GM19452 (cell line): Measurements from ENCODE around the gene CNTNAP4.

Experiments used
- ATAC-seq: cut with Tn5 transposase; IDR thresholded peaks from one replicate; pipeline ENCODE4 v1.9.1; 2021; ENCODE audit not compliant: unreplicated experiment

Gene CNTNAP4

DNA sequence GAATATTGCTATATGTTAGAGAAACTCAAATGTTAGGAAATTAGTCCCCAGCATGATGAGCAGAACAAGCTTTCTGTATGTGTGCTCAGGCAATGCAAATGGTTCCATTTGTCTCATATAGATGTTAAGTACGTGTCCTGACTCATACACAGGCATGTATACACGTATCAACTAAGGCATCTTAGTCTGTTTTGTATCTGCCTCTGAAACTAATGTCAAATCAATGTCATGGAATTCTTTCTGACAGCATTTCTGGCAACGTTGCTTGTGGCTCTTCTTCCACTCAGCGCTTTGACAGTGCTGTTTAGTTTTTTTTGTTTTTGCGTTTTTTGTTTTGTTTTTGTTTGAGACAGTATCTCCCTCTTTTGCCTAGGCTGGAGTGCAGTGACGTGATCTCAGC lies 111.9 kb downstream of the CNTNAP4 start:
- ATAC-seq: no peak

GRCh38 chr16:76390476-76390875 lies 113.3 kb downstream of the CNTNAP4 start:
- ATAC-seq: no peak

GRCh38 chr16:76396977-76397376 lies 119.8 kb downstream of the CNTNAP4 start:
- ATAC-seq: no peak

DNA sequence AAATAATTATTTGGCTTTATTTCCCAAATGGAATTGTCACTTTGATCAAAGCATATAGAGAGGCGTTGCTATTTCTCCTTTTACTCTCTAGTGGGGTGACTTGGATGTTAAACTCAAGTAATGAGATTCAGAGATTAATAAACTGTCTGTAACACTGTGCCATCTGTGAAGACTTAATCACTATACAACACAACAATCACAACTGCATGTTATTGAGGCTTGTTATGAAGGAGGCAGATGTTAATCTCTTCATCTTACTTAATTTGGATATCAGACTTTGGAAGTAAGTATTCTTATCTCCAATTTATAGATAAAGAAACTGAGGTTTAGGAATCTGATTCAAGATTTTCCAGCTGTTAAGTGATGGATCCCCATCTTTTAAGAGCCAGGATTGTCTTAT lies 132.5 kb downstream of the CNTNAP4 start:
- ATAC-seq: no peak

GRCh38 chr16:76421571-76421970 lies 144.4 kb downstream of the CNTNAP4 start:
- no peak for ATAC-seq

GRCh38 chr16:76428858-76429257 lies 151.7 kb downstream of the CNTNAP4 start:
- no peak for ATAC-seq

- ATAC-seq: no peak
These were observed 164.2 kb downstream of the CNTNAP4 start for GRCh38 chr16:76441391-76441790.

DNA sequence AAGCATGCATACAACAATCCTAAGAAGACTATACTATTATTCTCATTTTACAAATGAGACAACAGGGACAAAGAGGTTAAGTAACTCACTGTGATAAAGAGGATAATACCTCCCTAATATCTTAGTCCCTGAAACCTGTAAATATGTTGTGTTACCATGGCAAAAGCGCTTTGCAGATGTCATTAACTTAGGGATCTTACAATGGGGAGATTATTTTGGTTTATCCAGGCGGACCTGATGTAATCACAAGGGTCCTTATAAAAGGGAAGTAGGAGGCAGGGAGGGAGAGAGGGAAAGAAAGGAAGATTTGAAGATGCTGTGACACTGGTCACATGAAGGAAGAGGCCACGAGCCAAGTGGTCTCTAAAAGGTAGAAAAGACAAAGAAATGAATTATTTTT lies 164.7 kb downstream of the CNTNAP4 start:
- ATAC-seq: no peak

DNA sequence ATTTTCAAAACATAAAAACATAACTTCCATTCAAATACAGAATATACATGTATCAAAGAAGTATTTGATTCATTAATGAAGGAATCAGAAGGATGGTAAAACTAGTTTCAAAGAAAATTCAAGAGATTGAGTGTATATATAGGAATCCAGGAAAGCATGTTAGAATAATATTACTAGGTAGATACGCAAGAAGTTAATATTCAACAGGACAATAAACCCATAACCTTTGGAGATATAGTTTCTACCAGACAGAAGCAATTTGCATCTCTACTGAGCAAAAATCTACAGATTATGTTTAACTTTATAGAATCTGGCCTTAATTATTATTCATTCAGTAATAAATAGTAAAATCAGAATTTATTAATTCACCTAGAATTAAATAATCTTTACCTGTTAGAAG lies 166.8 kb downstream of the CNTNAP4 start:
- no peak for ATAC-seq

DNA sequence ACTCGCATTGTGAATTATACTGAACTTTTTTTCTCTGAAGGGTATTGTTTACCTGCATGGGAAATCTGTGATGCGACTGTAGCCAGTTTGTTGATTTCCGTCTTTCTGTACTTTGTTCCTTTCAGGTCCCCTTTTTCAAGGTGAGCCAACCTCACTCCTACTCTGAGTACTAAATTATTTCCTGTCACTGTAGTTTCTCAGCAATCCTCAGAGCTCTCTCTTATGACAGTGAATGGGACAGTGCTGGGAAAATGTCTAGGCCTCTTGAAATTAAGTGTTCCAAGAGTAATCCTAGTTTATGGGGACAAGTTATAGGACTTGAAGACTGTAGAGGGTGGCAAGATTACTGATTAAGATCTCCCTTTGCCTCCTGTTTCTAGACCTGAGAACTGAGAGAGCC lies 167.6 kb downstream of the CNTNAP4 start:
- ATAC-seq: no peak

GRCh38 chr16:76445815-76446214 lies 168.6 kb downstream of the CNTNAP4 start:
- ATAC-seq: no peak

DNA sequence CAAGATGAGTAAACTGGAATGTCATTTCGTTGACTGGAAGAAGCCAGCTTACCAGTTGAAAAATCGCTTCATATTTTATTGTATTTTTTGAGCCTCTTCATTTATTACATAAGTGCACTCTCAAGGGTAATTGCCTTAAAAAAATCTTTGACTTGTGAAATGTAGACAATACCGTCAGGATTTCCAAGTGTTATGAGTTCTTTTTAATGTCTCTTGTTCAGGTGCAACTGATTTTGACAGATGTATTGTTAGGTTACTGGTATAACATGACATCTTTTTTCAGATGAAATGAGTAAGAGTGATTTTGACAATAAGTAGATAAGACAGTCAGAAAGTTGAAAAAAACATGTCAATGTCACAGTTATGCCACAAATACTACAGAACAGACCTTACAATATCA lies 169.1 kb downstream of the CNTNAP4 start:
- no peak for ATAC-seq

DNA sequence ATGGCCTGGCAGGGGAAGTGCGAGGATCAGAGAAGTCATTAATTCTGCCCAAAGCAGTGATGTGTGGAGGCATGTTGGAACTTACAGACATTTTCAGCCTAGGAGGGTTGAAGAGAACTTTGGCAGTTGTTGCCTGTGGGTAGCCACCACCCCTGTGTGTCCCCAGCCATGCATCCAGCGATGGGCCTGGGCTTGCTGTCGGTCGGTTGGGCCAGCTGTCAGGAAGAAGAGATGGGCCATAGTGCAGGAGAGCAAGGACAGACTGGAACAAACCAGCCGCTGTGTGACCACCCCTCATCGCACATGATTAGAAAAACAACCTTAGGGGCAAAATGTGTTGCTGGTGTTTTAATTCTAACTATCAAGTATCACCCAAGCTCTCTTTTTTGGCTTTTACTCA lies 173.7 kb downstream of the CNTNAP4 start:
- no peak for ATAC-seq

DNA sequence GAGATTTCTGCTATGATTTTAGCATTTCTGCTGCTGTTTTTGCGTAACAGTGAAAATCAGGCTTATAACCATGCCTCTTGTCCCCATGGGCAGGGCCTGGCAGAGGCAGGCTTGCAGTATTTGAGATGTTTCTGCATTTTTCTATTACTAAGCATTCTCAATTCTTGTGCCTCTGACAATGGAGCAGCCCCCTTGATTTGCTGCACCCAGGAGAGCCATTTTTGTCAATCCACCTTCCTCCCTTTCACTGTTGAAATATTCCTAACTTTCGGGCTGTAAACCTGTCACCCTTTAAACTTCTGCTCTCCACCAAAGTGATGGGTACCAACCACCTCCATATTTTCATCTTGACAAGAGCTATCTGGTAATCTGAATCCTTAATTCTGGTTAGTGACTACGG lies 178.1 kb downstream of the CNTNAP4 start:
- no peak for ATAC-seq

GRCh38 chr16:76456016-76456415 lies 178.8 kb downstream of the CNTNAP4 start:
- no peak for ATAC-seq

- no peak for ATAC-seq
These were observed 181.9 kb downstream of the CNTNAP4 start for GRCh38 chr16:76459111-76459510.

DNA sequence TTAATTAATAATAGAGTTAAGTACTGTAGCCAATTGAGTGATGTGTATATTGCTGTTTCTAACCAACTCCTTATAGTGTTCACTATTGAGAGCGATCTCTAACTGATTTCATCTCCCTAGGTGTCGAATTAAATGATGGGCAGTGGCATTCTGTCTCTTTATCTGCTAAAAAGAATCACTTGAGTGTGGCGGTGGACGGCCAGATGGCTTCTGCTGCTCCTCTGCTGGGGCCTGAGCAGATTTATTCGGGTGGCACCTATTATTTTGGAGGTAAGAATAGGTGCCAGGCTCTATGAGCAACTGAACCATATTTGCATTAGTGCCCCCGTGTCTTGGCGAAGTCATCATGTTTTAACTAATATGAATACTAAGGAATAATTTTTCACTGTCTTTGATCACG lies 184.6 kb downstream of the CNTNAP4 start:
- ATAC-seq: no peak

DNA sequence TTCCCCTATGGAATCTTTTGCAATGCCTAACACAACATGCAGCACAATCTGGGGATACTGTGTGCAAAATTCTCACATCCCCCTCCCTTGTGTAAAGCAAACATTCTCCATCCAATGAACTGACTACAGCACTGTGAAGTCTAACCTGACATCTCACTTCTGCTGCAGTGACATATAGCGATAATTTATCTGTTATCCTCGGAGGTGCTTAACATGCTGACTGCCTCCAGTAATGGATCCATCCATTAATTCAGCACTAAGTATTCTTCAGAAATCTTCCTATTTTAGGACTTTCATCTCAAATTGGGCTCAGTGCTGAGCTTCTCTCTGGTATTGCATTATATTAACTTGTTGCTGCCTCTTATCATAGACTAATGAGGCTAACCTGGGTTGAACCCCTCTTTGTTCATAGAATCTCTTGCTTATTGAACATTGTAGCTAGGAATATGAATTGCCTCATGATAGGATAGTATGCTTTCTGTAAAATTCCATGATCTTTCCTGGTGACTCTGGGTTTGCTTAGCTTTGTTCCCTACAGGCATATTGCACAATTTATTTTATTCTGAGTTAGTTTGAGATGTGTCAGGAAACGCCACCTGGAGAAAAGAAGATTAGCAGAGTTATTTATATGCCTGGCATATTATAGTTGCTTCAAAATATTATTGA lies 187.9 kb downstream of the CNTNAP4 start:
- ATAC-seq: no peak

DNA sequence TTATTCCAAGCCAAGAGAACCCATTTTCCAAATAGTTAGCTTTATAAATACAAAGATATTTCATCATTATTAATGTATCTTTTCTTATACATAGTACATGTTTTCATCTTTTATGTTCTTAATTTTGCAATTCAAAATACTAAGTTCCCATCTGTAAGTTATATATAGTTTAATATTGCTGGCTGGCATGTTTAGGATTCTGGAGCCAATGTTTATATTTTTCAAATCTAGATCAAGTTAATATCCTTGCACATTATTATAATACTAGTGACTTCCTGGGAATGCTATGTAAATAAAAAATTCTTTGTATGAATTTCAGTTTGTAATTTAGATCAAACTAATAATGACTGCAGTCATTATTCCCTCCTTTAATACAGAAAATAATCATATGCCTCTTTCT lies 189.7 kb downstream of the CNTNAP4 start:
- no peak for ATAC-seq

DNA sequence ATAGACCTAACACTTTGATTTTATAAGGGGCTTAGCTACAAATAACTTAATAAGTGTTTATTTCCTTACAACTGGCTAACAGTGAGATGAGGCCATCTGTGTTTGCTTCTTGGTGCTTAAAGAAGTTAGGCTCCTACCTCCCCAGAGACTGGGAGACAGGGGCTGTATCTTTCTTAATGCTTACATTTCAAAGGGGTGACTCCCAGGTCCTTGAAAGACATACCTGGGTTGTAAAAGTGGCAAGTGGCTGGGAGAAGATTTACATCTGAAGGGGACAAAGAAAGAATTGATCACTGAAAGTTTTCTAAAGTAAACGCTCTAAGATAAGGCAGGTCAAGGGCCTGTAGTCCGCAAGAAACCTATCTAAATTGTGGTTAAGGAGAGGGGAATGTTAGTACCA lies 196.8 kb downstream of the CNTNAP4 start:
- ATAC-seq: no peak

DNA sequence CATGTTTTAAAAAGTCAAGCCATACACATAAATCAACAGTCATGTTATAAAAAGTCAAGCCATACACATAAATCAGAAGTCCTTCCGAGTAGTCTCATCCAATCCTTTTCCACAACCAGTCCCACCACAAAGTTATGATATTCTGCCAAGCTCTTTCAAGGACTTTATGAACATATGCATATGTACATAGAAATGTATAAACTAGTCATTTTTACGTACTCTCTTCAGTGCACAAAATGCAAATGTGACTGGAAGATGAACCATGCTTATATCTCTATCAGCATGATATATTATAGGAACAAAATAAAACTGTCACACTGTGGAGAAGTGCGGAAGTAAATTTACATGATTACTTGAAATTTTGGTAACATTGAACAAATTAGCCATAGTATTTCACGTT lies 200.9 kb downstream of the CNTNAP4 start:
- no peak for ATAC-seq

- no peak for ATAC-seq
These were observed 206.2 kb downstream of the CNTNAP4 start for GRCh38 chr16:76483307-76483909.

GRCh38 chr16:76484020-76484419 lies 206.8 kb downstream of the CNTNAP4 start:
- no peak for ATAC-seq
